ENCODE results near the gene STRBP. TPM values are rescaled to one million over a fixed set of nuclear protein-coding genes. Genes with fewer than 3 reads are reported as not detected.

The STRBP gene
- total RNA-seq, 1 experiment from 2014 or later = 40.3 TPM

DNA sequence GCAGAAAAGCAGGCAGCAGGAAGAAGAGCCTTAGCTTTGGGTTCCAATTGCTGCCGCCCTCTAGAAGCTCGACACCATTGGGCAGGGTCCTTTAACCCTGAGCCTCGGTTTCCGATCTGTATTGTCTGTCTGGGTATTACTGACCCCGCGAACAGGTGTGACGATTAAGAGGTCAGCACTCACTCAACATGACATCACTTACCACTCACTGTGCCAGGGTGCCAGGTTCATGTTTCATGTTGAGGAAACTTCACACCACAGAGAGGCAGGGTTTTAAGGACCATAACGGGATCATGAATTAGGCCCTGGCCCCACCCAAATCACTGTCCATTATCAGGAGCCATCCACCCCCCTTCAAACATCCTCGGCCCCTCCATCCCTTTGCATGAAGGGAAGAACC, 159.4 kb downstream of the STRBP start:
- Histone ChIP-seq H3K4me1 (ENCODE audit: control insufficient read depth, insufficient read depth, low read length) (no peaks in the 10 kb centered on the region), H3K4me3 (ENCODE audit: low read depth in 2 of 2, low read length in 2 of 2) (no peak overlapping the region), H3K27me3 (ENCODE audit: control insufficient read depth, insufficient read depth, low read length) (no peaks in the 10 kb centered on the region), H3K9me3 (ENCODE audit: control insufficient read depth, insufficient read depth, low read depth, low read length) (no peaks in the 10 kb centered on the region), H3K27ac (ENCODE audit: low read length) (no peak overlapping the region), H3K36me3 (ENCODE audit: control insufficient read depth, insufficient read depth, low read length) (no peaks in the 10 kb centered on the region; the same call in 1 of the 2 replicates)
- no peak for DNase-seq (ENCODE audit: low read depth, low spot score)
- ChIA-PET POLR2A (no interaction called here), CTCF (interaction anchor here (0.6 kb wide), 1 partner anchor 239 kb away, joined by 3 read pairs; no protein-coding TSS in a partner anchor)
- in situ Hi-C loops (cut with HindIII; ENCODE audit: low pct_unique_long_range_greater_than_20kb, low sequenced_read_pairs) (no loop called here), intact Hi-C loops (cut with micrococcal nuclease; ENCODE audit: unreplicated experiment) (no loop called here)
- no TSS peak for BruUV-seq (replicated peaks)
- TF ChIP-seq SIN3A (IDR thresholded peaks at IDR 0.05; ENCODE audit: borderline replicate concordance, insufficient read depth, low read depth, low read length) = no peak
- ATAC-seq = no peak

DNA sequence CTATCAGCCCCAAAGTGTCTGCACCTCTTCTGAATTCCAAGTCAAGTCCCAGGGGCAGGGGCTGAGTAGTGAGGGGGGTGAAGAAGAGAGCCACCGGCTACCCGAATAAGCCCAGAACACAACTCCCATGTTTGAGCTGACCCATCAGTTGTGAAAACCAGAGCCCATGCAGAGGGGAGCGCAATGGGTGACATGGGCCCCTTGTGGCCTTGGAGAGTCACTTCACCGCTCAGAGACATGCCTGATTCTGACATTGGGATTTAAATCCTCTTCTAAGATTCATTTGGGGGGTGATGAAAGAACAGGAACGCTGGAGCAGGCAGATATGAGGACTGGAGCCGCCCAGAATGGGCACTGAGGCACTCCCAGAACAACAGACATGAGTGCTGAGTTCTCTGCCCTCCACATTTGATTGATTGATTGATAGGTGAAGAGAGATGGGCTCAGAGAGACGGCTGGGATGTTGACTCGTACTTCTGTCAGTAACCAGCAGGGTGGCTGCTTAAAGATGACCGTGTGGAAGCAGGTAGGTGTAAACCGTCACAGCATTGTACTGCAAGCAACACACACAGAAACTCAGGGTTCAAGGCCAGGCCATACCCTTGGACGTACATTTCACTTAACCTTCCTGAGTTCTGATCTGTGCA, 160.6 kb downstream of the STRBP start:
- CTCF ChIA-PET = no interaction called here
- DNase-seq (ENCODE audit: low read depth, low spot score) (no peak), ATAC-seq (no peak)
- TF ChIP-seq SIN3A (IDR thresholded peaks at IDR 0.05; ENCODE audit: borderline replicate concordance, insufficient read depth, low read depth, low read length) (no peak), TCF7L2 (IDR thresholded peaks at IDR 0.05; ENCODE audit: low read depth, low read length) (no peak), POLR2AphosphoS5 (IDR thresholded peaks at IDR 0.05; ENCODE audit: low read depth, low read length) (no peak)
- TF ChIP-seq, protein P1, sequence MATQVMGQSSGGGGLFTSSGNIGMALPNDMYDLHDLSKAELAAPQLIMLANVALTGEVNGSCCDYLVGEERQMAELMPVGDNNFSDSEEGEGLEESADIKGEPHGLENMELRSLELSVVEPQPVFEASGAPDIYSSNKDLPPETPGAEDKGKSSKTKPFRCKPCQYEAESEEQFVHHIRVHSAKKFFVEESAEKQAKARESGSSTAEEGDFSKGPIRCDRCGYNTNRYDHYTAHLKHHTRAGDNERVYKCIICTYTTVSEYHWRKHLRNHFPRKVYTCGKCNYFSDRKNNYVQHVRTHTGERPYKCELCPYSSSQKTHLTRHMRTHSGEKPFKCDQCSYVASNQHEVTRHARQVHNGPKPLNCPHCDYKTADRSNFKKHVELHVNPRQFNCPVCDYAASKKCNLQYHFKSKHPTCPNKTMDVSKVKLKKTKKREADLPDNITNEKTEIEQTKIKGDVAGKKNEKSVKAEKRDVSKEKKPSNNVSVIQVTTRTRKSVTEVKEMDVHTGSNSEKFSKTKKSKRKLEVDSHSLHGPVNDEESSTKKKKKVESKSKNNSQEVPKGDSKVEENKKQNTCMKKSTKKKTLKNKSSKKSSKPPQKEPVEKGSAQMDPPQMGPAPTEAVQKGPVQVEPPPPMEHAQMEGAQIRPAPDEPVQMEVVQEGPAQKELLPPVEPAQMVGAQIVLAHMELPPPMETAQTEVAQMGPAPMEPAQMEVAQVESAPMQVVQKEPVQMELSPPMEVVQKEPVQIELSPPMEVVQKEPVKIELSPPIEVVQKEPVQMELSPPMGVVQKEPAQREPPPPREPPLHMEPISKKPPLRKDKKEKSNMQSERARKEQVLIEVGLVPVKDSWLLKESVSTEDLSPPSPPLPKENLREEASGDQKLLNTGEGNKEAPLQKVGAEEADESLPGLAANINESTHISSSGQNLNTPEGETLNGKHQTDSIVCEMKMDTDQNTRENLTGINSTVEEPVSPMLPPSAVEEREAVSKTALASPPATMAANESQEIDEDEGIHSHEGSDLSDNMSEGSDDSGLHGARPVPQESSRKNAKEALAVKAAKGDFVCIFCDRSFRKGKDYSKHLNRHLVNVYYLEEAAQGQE (IDR thresholded peaks at IDR 0.05; ENCODE audit: insufficient read depth in 1 of 2, low read depth in 2 of 2, low read length in 1 of 2) = no peak
- TF ChIP-seq, protein P2, sequence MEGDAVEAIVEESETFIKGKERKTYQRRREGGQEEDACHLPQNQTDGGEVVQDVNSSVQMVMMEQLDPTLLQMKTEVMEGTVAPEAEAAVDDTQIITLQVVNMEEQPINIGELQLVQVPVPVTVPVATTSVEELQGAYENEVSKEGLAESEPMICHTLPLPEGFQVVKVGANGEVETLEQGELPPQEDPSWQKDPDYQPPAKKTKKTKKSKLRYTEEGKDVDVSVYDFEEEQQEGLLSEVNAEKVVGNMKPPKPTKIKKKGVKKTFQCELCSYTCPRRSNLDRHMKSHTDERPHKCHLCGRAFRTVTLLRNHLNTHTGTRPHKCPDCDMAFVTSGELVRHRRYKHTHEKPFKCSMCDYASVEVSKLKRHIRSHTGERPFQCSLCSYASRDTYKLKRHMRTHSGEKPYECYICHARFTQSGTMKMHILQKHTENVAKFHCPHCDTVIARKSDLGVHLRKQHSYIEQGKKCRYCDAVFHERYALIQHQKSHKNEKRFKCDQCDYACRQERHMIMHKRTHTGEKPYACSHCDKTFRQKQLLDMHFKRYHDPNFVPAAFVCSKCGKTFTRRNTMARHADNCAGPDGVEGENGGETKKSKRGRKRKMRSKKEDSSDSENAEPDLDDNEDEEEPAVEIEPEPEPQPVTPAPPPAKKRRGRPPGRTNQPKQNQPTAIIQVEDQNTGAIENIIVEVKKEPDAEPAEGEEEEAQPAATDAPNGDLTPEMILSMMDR (IDR thresholded peaks at IDR 0.05) = no peak
- H3K36me3 ChIP-seq (ENCODE audit: control insufficient read depth, insufficient read depth, low read length) = no peaks in the 10 kb centered on the region; the same call in 1 of the 2 replicates
- no peak overlapping the region for H3K4me3 ChIP-seq (ENCODE audit: low read depth in 2 of 2, low read length in 2 of 2)
- in situ Hi-C loops (cut with HindIII; ENCODE audit: low pct_unique_long_range_greater_than_20kb, low sequenced_read_pairs) (no loop called here), intact Hi-C loops (cut with micrococcal nuclease; ENCODE audit: unreplicated experiment) (no loop called here)
- POLR2A ChIA-PET = no interaction called here
- no TSS peak for BruUV-seq (replicated peaks)
- H3K9me3 ChIP-seq (ENCODE audit: control insufficient read depth, insufficient read depth, low read depth, low read length) = no peaks in the 10 kb centered on the region
- no peaks in the 10 kb centered on the region for H3K4me1 ChIP-seq (ENCODE audit: control insufficient read depth, insufficient read depth, low read length)
- H3K27me3 ChIP-seq (ENCODE audit: control insufficient read depth, insufficient read depth, low read length) = no peaks in the 10 kb centered on the region
- no peak overlapping the region for H3K27ac ChIP-seq (ENCODE audit: low read length)

DNA sequence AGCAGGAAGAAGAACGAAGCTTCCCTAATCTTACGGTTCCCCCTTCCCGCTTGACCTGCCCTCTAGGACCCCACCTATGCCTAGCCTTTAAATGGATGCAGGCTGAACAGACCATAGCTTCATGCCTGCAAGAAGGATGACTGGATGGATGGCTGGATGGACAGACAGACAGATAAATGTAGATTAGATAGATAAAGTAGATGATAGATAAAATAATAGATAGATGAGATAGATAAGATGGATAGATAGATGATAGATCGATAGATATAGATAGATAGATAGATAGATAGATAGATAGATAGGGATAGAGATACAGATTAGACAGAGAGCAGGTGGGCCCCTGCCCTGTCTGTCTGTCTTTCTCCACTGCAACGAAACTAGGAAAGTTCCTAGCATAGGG, 162.9 kb downstream of the STRBP start:
- TF ChIP-seq TCF7L2 (IDR thresholded peaks at IDR 0.05; ENCODE audit: low read depth, low read length) (no peak), POLR2AphosphoS5 (IDR thresholded peaks at IDR 0.05; ENCODE audit: low read depth, low read length) (no peak), SIN3A (IDR thresholded peaks at IDR 0.05; ENCODE audit: borderline replicate concordance, insufficient read depth, low read depth, low read length) (no peak)
- TF ChIP-seq, protein P2 (IDR thresholded peaks at IDR 0.05) = no peak
- TF ChIP-seq, protein P1 (IDR thresholded peaks at IDR 0.05; ENCODE audit: insufficient read depth in 1 of 2, low read depth in 2 of 2, low read length in 1 of 2) = no peak
- Histone ChIP-seq H3K36me3 (ENCODE audit: control insufficient read depth, insufficient read depth, low read length) (no peaks in the 10 kb centered on the region; the same call in 1 of the 2 replicates), H3K27ac (ENCODE audit: low read length) (no peak overlapping the region), H3K27me3 (ENCODE audit: control insufficient read depth, insufficient read depth, low read length) (no peaks in the 10 kb centered on the region), H3K9me3 (ENCODE audit: control insufficient read depth, insufficient read depth, low read depth, low read length) (no peaks in the 10 kb centered on the region), H3K4me3 (ENCODE audit: low read depth in 2 of 2, low read length in 2 of 2) (no peak overlapping the region), H3K4me1 (ENCODE audit: control insufficient read depth, insufficient read depth, low read length) (no peaks in the 10 kb centered on the region)
- DNase-seq (ENCODE audit: low read depth, low spot score) = no peak
- BruUV-seq (replicated peaks) = no TSS peak
- in situ Hi-C loops (cut with HindIII; ENCODE audit: low pct_unique_long_range_greater_than_20kb, low sequenced_read_pairs) (no loop called here), intact Hi-C loops (cut with micrococcal nuclease; ENCODE audit: unreplicated experiment) (no loop called here)
- ChIA-PET CTCF (interaction anchor here (0.6 kb wide), 1 partner anchor 18 kb away, joined by 5 read pairs; no protein-coding TSS in a partner anchor), POLR2A (no interaction called here)
- ATAC-seq = no peak

Data from Panc1 (cell line).